Glutamatergic neuron (in vitro differentiated cells): ENCODE results near the gene PTPRN2. TPM values are rescaled to one million over a fixed set of nuclear protein-coding genes. Genes with fewer than 3 reads are reported as not detected.

ENCODE experiments used
- DNase-seq: peaks from one replicate; pipeline ENCODE4 v3.0.0; 2022
- H3K27ac Mint-ChIP-seq: one replicate; pipeline ENCODE4 v1.8.0; 2020; ENCODE audit warnings: mild to moderate bottlenecking, mixed read lengths, inconsistent platforms; ENCODE audit not compliant: unreplicated experiment
- H3K27me3 Mint-ChIP-seq: one replicate; pipeline ENCODE4 v1.8.0; 2020; ENCODE audit warnings: mild to moderate bottlenecking, moderate library complexity, mixed read lengths, inconsistent platforms; ENCODE audit not compliant: unreplicated experiment
- H3K36me3 Mint-ChIP-seq: one replicate; pipeline ENCODE4 v1.8.0; 2020; ENCODE audit warnings: mild to moderate bottlenecking, mixed read lengths, inconsistent platforms; ENCODE audit not compliant: unreplicated experiment
- H3K4me1 Mint-ChIP-seq: one replicate; pipeline ENCODE4 v1.8.0; 2020; ENCODE audit warnings: mild to moderate bottlenecking, low read depth, mixed read lengths, inconsistent platforms; ENCODE audit not compliant: unreplicated experiment
- H3K4me3 Mint-ChIP-seq: one replicate; pipeline ENCODE4 v1.8.0; 2020; ENCODE audit warnings: mild to moderate bottlenecking, mixed read lengths, inconsistent platforms; ENCODE audit not compliant: unreplicated experiment
- H3K9me3 Mint-ChIP-seq: one replicate; pipeline ENCODE4 v1.8.0; 2020; ENCODE audit warnings: mild to moderate bottlenecking, moderate library complexity, mixed read lengths, inconsistent platforms; ENCODE audit not compliant: unreplicated experiment
- total RNA-seq: library from RNA; stranded (reverse); fragmentation: NEBNext Ultra II Directional; extraction: Animal tissue kit (Norgen Biotek cat#: 25700); gene quantifications from one replicate; pipeline ENCODE4 v1.2.1, GENCODE V29; 2021; ENCODE audit not compliant: unreplicated experiment
- TF ChIP-seq, protein P1 (sequence below): fragments of 200-600 bp; sonication (generic); IDR thresholded peaks from one replicate; pipeline ENCODE4 v1.5.0; 2021; ENCODE audit not compliant: partially characterized antibody, unreplicated experiment

Gene PTPRN2
- total RNA-seq, 1 donor from 2014 or later = 49.0 TPM

DNA sequence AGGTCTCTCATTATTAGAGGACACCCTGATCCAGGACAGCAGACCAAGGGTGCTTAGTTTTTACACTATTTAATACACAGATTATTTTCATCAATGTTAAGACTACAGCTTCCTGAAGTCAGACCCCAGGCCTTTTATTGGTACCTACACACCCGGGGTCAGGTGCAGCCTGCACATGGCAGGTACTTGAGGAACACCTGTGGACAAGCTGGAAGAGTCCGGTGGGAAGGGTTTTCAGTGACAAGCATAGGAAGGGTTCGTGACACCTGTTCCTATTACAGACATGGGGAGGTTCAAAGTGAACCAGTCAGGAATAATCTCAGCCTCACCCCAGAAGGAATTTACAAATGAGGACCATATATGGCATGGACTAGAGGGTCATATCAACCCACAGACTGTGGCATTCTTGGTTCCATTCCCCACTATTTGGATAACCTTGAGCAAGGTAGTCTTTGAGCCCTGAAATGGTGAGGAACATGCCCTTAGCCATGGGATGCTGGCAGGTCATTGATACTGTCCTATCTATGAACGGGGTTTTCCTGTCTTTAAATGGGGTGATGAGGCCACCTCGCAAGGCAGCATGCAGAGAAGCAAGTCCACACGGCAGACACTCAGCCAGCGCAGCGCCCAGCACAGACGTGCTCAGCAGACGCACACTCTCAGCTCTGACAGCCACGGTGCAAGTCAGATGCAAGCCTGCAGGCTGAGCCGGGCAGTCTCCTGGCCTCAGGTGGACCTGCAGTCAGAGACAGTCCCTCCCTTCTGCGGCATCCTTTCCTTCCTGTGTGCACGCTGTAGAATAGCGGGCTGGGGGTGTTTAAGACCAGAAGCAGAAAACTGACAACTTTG lies 624.9 kb downstream of the PTPRN2 start:
- DNase-seq = no peak
- H3K4me3 Mint-ChIP-seq = no peak overlapping the region
- H3K27me3 Mint-ChIP-seq = no peaks in the 10 kb centered on the region
- H3K9me3 Mint-ChIP-seq = peaks cover 3% of the 10 kb centered on the region
- TF ChIP-seq, protein P1, sequence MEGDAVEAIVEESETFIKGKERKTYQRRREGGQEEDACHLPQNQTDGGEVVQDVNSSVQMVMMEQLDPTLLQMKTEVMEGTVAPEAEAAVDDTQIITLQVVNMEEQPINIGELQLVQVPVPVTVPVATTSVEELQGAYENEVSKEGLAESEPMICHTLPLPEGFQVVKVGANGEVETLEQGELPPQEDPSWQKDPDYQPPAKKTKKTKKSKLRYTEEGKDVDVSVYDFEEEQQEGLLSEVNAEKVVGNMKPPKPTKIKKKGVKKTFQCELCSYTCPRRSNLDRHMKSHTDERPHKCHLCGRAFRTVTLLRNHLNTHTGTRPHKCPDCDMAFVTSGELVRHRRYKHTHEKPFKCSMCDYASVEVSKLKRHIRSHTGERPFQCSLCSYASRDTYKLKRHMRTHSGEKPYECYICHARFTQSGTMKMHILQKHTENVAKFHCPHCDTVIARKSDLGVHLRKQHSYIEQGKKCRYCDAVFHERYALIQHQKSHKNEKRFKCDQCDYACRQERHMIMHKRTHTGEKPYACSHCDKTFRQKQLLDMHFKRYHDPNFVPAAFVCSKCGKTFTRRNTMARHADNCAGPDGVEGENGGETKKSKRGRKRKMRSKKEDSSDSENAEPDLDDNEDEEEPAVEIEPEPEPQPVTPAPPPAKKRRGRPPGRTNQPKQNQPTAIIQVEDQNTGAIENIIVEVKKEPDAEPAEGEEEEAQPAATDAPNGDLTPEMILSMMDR = no peak
- H3K36me3 Mint-ChIP-seq = no peaks in the 10 kb centered on the region
- no peaks in the 10 kb centered on the region for H3K4me1 Mint-ChIP-seq
- no peak overlapping the region for H3K27ac Mint-ChIP-seq

DNA sequence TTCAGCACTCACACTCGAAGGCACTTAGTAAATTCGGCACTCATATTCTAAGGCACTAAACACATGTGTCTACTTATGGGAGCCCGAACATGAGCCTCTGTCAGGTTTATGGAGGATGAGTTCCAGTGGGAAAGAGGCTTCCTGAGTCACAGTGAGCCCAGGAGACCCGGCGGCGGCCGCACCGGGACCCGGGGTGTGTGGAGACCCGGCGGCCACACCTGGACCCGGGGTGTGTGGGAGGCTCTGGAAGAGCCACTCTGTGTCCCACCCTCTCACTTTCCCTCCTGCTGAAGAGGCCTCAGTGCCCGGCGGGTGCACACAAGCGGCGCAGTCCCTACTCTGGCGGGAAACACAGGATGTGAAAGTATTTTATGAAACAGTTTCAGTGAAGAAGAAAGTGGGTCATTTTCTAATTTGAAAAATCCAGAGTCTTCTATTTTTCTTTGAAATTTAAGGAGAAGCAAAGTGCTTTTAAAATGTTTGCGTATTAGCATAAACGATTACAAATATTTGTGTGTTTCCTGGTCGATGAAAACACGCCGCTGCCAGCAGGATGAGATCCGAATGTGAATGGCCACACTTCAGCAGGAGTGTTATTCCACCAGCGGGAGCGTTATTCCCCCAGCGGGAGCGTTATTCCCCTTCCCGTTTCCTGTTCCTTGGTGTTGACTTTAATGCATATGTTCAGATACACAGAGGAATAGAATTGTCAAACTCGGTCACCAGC lies 625.7 kb downstream of the PTPRN2 start:
- no peak for DNase-seq
- no peaks in the 10 kb centered on the region for H3K36me3 Mint-ChIP-seq
- TF ChIP-seq, protein P1 = no peak
- H3K9me3 Mint-ChIP-seq = peaks cover 3% of the 10 kb centered on the region
- no peaks in the 10 kb centered on the region for H3K27me3 Mint-ChIP-seq
- H3K4me1 Mint-ChIP-seq = no peaks in the 10 kb centered on the region
- no peak overlapping the region for H3K27ac Mint-ChIP-seq
- H3K4me3 Mint-ChIP-seq = no peak overlapping the region

DNA sequence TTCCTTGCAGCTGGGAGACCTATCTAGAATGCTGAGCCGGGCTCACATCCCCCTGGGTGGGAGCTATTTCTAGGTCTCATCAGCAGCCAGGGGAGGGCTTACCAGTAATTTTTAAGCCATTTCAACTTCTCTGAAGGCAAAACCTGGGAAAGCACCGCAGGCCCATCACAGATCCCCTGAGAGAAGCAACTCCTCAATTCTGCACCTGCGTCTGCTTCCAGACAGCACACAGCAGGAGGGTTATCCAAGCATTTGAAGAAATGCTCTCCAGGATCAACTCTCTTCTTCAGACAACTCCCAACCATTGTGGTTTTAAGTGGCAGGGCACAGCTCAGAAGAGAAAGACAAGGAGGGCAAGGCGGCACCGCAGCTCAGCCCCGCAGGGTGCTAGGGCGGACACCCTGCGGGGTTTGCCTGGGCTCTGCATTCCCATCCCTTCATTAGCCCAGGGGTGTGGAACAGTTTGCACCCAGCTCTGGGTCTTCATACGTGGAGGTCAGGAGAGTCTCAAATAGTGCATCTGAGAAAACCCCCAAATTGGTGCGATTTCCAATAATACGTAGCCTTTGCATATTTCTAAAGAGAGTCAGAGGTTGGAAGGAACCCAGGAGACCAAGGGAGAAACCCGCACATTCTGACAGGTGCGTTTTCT lies 632.1 kb downstream of the PTPRN2 start:
- peaks cover 5% of the 10 kb centered on the region for H3K27me3 Mint-ChIP-seq
- no peak for DNase-seq
- H3K36me3 Mint-ChIP-seq = peaks cover 5% of the 10 kb centered on the region
- TF ChIP-seq, protein P1 = no peak
- H3K4me1 Mint-ChIP-seq = peaks cover 3% of the 10 kb centered on the region
- peaks cover 7% of the 10 kb centered on the region for H3K9me3 Mint-ChIP-seq
- no peak overlapping the region for H3K4me3 Mint-ChIP-seq
- no peak overlapping the region for H3K27ac Mint-ChIP-seq

DNA sequence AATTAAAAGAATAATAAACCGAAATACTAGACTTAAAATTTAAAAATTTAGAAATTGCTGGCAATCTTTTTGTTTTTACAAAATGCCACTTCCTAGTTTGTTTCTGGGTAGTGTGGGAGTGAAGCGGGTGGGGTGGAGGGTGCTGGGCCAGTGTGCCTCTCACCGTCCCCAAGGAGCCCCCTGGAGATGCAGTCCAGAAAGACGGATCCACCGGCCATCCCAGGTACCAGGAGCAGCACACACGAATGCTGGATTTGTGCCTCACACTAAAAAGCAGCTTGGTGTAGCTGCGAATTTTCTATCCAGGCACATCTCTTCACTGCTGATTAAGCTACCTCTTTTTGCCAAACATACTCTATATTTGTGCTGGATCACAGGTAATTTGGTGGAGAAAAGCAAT lies 632.7 kb downstream of the PTPRN2 start:
- H3K4me1 Mint-ChIP-seq = peaks cover 3% of the 10 kb centered on the region
- TF ChIP-seq, protein P1 = no peak
- H3K9me3 Mint-ChIP-seq = peaks cover 7% of the 10 kb centered on the region
- peaks cover 5% of the 10 kb centered on the region for H3K27me3 Mint-ChIP-seq
- no peak overlapping the region for H3K27ac Mint-ChIP-seq
- no peak overlapping the region for H3K4me3 Mint-ChIP-seq
- DNase-seq = no peak
- H3K36me3 Mint-ChIP-seq = peaks cover 10% of the 10 kb centered on the region
